Fibroblast of mammary gland (primary cell): ENCODE data around the gene YAF2.

Source experiments
- DNase-seq: peaks from one replicate; pipeline ENCODE4 v3.0.0-alpha.2; 2010; ENCODE audit warnings: low read depth
- H3K4me3 ChIP-seq: 2 replicates; pipeline ENCODE4 v1.5.1; 2011; ENCODE audit warnings: low read depth, mild to moderate bottlenecking, low read length, moderate library complexity; ENCODE audit not compliant: control insufficient read depth
- TF ChIP-seq, protein P1 (sequence below): conservative IDR thresholded peaks from 2 replicates; pipeline ENCODE4 v1.5.1; 2011; ENCODE audit warnings: low read depth, low read length, inconsistent platforms; ENCODE audit not compliant: control insufficient read depth, insufficient read depth

YAF2 gene

GRCh38 chr12:42172441-42173210, 65.4 kb downstream of the YAF2 start:
- no peak for DNase-seq
- TF ChIP-seq, protein P1, sequence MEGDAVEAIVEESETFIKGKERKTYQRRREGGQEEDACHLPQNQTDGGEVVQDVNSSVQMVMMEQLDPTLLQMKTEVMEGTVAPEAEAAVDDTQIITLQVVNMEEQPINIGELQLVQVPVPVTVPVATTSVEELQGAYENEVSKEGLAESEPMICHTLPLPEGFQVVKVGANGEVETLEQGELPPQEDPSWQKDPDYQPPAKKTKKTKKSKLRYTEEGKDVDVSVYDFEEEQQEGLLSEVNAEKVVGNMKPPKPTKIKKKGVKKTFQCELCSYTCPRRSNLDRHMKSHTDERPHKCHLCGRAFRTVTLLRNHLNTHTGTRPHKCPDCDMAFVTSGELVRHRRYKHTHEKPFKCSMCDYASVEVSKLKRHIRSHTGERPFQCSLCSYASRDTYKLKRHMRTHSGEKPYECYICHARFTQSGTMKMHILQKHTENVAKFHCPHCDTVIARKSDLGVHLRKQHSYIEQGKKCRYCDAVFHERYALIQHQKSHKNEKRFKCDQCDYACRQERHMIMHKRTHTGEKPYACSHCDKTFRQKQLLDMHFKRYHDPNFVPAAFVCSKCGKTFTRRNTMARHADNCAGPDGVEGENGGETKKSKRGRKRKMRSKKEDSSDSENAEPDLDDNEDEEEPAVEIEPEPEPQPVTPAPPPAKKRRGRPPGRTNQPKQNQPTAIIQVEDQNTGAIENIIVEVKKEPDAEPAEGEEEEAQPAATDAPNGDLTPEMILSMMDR, result no peak
- no peak overlapping the region for H3K4me3 ChIP-seq

DNA sequence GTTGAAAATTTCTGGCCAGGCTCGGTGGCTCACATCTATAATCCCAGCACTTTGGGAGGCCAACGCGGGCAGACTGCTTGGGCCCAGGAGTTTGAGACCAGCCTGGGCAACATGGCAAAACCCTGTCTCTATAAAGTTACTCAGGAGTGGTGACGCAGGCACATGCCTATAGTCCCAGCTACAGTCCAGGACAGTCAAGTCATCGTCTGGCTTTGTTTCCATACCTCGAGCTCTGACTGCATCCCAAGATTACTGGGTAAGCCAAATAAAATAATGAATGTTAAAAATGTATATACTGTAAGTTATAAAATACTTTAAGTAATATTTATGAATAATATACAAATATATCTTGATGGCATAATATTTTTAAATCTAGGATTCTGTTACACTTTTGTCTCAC, 70.3 kb downstream of the YAF2 start:
- TF ChIP-seq, protein P1, result no peak
- H3K4me3 ChIP-seq, result no peak overlapping the region
- no peak for DNase-seq

- no peak overlapping the region for H3K4me3 ChIP-seq
- TF ChIP-seq, protein P1, result no peak
- DNase-seq, result peak; percentile 84
These were observed 71.5 kb downstream of the YAF2 start for GRCh38 chr12:42166501-42166900.

- H3K4me3 ChIP-seq, result no peak overlapping the region
- no peak for DNase-seq
- TF ChIP-seq, protein P1, result no peak
These were observed 74.1 kb downstream of the YAF2 start for GRCh38 chr12:42163913-42164312.

- TF ChIP-seq, protein P1, result no peak
- H3K4me3 ChIP-seq, result no peak overlapping the region
- peak; percentile 40 for DNase-seq
These were observed 75.1 kb downstream of the YAF2 start for GRCh38 chr12:42162965-42163364.

- peak; percentile 46 for DNase-seq
- H3K4me3 ChIP-seq, result no peak overlapping the region
- TF ChIP-seq, protein P1, result no peak
These were observed 75.9 kb downstream of the YAF2 start for GRCh38 chr12:42162193-42162592.

DNA sequence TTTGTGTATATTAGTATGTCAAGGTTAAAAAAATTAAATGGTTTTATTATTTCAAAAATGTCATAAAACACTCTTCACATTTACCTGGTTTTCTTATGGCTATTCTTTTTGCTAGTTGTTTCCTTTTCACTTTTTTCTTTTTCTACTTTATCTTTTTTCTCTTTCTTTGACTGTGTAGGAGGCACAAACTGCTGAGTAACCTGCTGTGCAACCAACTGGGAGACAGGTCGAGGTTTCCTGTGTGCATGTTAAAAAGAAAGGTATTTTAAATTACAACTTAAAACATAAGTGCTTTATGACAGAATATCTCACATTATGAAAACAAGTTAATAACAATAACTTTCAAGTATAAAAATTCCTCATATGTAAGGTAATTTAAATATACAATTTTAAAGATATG, 76.5 kb downstream of the YAF2 start:
- no peak overlapping the region for H3K4me3 ChIP-seq
- TF ChIP-seq, protein P1, result no peak
- DNase-seq, result no peak
